ENCODE results near the gene REXO2. TPM values are rescaled to one million over a fixed set of nuclear protein-coding genes. Genes with fewer than 3 reads are reported as not detected.
A peak's percentile ranks its signal among the peaks of the same experiment; 100 is the strongest.

The REXO2 gene
- total RNA-seq, 3 donors from 2014 or later: 38.4 to 92.7 (median 48.2) TPM

- DNase-seq (no peak), ATAC-seq (no peak)
- H3K9me3 ChIP-seq: no peaks in the 10 kb centered on the region
- H3K36me3 ChIP-seq (ENCODE audit: low read depth): no peaks in the 10 kb centered on the region
- H3K4me1 ChIP-seq (ENCODE audit: low read depth): peaks cover 21% of the 10 kb centered on the region
- intact Hi-C loops (cut with DNase I, micrococcal nuclease): no loop called here
- no peak overlapping the region for H3K4me3 ChIP-seq
- no peak for TF ChIP-seq CTCF (IDR thresholded peaks at IDR 0.05)
Measured at GRCh38 chr11:114398303-114398920, 40.9 kb upstream of the REXO2 start.

GRCh38 chr11:114399490-114400215 lies 39.6 kb upstream of the REXO2 start:
- Histone ChIP-seq H3K9me3 (no peaks in the 10 kb centered on the region), H3K36me3 (ENCODE audit: low read depth) (no peaks in the 10 kb centered on the region), H3K4me1 (ENCODE audit: low read depth) (peaks cover 21% of the 10 kb centered on the region), H3K4me3 (peak overlapping the region; percentile 69)
- intact Hi-C loops (cut with DNase I, micrococcal nuclease): no loop called here
- peak in 1 of 3 donors; percentile 61 for DNase-seq
- no peak for TF ChIP-seq CTCF (IDR thresholded peaks at IDR 0.05)
- ATAC-seq: peak; percentile 57

- DNase-seq: peak; percentile 97 to 99 (median 98)
- peak; percentile 95 for ATAC-seq
- intact Hi-C loops (cut with DNase I, micrococcal nuclease): no loop called here
- peak within 1 kb of the TSS; percentile 69 for H3K4me3 ChIP-seq
- peaks cover 21% of the 10 kb centered on the region for H3K4me1 ChIP-seq (ENCODE audit: low read depth)
- no peaks in the 10 kb centered on the region for H3K9me3 ChIP-seq
- no peak for TF ChIP-seq CTCF (IDR thresholded peaks at IDR 0.05)
- no peaks in the 10 kb centered on the region for H3K36me3 ChIP-seq (ENCODE audit: low read depth)
Measured at GRCh38 chr11:114400216-114400914, 38.9 kb upstream of the REXO2 start, which contains the start of the genes C11orf71 and RBM7. C11orf71 (minus strand) TSS chr11:114400511; CDS start chr11:114400331, 180 bp downstream. RBM7 (plus strand) TSS chr11:114400666; CDS start chr11:114400672, 6 bp downstream.

GRCh38 chr11:114400915-114401223 lies 38.4 kb upstream of the REXO2 start:
- H3K4me1 ChIP-seq (ENCODE audit: low read depth): peaks cover 21% of the 10 kb centered on the region
- ATAC-seq: no peak
- TF ChIP-seq CTCF (IDR thresholded peaks at IDR 0.05): no peak
- H3K9me3 ChIP-seq: no peaks in the 10 kb centered on the region
- no peak for DNase-seq
- peak overlapping the region; percentile 69 for H3K4me3 ChIP-seq
- H3K36me3 ChIP-seq (ENCODE audit: low read depth): no peaks in the 10 kb centered on the region
- intact Hi-C loops (cut with DNase I, micrococcal nuclease): no loop called here

GRCh38 chr11:114401311-114401710 lies 38.0 kb upstream of the REXO2 start:
- ATAC-seq (no peak), DNase-seq (no peak)
- TF ChIP-seq CTCF (IDR thresholded peaks at IDR 0.05): no peak
- H3K4me1 ChIP-seq (ENCODE audit: low read depth): peaks cover 18% of the 10 kb centered on the region
- peak overlapping the region; percentile 69 for H3K4me3 ChIP-seq
- H3K36me3 ChIP-seq (ENCODE audit: low read depth): no peaks in the 10 kb centered on the region
- intact Hi-C loops (cut with DNase I, micrococcal nuclease): no loop called here
- no peaks in the 10 kb centered on the region for H3K9me3 ChIP-seq
